ENCODE data around the gene HDGFL1.

The HDGFL1 gene

DNA sequence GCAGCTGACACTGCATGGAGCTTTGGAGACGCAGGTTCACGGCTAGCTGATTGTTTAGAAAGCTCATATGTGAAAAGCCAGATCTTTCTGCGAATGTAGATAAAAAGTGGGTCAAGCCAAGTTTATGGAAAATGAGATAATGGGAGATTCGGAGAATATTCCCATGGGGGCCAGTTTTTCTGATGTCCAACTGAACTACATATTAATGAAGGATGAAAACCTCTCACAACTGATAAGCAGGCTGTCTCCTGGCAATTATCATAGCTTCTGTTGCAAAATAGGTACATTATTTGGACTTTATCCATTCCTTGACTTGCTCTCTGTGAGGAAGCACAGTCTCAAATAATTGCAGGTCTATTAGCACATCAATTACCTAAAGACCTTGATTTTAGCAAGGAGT, 21.1 kb downstream of the HDGFL1 start:
- no peak for DNase-seq (ENCODE audit: low read depth)

- DNase-seq (ENCODE audit: low read depth): no peak
These were observed 24.5 kb downstream of the HDGFL1 start for GRCh38 chr6:22593895-22594294.

DNA sequence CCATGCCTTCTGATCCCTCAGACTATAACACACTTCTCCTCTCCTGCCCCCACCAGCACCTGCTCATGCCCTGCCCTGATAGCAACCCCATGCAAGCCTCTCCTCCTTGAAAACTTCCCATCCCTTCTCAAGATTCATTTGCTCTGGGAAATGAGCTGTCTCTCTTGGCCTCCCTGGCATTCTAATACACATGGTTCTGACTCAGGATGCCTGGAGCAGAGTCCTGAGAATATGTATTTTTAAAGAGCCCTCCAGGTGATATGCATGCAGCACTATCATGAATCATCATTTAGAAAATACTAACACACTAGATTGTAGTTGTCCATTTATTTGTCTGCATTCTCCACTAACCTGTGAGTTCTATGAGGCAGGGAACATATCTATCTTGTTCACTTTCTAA, 26.6 kb downstream of the HDGFL1 start:
- no peak for DNase-seq (ENCODE audit: low read depth)

DNA sequence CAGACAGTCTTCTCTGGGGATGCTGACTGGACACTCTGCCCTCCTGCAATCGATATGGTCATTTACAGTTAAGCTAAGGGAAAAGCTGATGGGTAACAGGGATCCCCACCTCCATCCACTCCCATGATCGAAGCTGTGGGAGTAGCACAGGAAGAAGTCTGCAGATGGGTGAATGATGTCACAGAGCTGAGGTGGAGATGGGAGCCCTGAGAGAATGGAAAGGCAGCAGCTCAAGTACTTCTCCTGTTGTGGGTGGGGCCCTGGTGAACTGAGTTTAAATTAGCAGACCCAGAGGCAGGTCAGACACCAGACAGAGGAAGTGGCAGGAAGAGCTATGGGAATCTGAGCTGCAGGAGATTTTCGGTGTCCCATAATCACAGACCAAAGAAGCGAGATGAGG, 29.0 kb downstream of the HDGFL1 start:
- no peak for DNase-seq (ENCODE audit: low read depth)

DNA sequence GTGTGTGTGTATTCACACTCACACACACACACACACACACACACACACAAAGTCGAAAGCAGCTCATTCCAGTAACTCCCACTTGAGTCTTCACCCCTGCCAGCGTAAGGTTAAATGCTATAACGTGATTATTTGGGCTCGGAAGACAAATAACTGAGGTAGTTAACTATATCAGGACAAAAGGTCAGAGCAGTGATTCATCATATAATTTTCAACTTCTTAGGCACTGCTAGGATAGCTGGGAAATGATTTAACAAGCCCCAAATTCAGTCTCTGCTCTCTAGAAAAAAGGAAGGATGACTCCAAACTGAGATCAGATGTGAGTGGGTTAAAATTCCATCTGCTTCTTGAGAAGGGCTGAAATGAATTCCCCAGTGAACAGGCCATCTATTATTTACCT, 30.7 kb downstream of the HDGFL1 start:
- DNase-seq (ENCODE audit: low read depth): no peak

DNA sequence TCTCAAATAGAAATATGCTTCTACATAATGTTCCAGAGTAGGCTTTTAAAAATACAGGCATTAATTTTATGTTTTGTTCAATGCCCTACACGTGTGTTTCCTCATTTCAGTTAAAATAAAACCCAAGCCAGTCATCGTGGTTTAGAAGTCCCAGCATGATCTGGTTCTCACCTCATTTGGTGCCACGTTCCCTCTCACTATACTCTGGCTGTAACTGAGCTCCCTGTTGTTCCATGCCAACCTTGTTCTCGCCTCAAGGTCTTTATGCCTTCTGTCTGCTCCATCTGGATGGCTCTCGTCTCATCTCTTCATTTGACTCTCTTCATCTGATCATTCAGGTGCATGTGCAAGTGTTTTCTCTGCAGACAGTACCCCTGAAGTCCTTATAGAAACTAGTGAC, 32.6 kb downstream of the HDGFL1 start:
- no peak for DNase-seq (ENCODE audit: low read depth)

- no peak for DNase-seq (ENCODE audit: low read depth)
These were observed 36.4 kb downstream of the HDGFL1 start for GRCh38 chr6:22605736-22606135.

DNA sequence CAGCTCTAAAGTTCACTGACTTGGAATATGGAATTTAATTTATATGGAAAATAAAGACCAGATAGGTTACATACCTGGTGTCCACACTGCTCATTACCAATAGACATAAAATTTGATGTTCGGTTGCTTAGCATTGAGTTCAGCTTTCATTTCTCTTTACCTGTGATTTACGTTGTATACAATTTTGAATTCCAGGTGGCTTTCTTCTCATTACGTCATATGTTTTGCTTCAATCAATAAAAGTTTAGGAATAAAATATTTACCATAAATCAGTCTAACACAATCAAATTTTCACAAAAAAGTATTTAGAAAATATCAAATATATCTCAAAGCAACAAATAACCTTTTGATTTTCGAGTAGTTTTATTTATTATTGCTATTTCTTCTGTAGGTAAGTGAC, 40.8 kb downstream of the HDGFL1 start:
- no peak for DNase-seq (ENCODE audit: low read depth)

DNA sequence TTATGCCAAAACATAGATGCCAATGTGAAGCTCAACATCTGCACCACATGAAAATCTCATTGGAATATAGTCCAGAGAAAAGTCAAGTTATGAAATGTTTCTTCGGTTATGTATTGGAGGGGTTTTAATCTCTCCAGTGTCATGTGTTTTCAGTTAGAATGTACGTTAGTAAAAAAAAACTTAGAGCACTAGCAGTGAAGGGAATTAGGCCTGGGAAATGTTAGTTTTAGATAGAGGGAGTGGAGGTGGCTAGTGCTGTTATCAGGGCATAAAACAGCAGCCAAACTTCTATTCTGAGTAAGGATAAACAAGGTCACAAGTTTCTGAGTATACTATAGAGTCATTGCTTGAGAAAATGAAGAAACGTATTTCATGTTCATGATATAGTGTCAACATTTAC, 42.9 kb downstream of the HDGFL1 start:
- no peak for DNase-seq (ENCODE audit: low read depth)

DNA sequence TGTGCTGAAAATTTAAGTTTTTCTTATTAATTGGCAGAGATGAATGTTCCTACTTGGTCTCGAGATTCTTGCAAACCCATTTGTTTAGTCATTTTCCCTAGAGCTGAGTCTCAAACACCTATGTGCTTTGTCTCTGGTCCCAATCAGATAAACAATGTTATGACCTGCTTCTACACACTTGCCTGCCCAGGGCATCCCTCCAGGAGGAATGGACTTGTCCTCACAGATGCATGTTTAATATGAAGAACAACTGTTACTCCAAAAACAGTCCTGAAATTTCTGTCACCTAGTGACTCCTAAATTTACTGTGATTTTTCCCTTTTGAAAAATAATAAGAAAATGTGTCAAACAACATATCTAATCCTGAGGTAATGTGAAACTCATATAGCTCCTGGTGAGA, 43.7 kb downstream of the HDGFL1 start:
- no peak for DNase-seq (ENCODE audit: low read depth)

DNA sequence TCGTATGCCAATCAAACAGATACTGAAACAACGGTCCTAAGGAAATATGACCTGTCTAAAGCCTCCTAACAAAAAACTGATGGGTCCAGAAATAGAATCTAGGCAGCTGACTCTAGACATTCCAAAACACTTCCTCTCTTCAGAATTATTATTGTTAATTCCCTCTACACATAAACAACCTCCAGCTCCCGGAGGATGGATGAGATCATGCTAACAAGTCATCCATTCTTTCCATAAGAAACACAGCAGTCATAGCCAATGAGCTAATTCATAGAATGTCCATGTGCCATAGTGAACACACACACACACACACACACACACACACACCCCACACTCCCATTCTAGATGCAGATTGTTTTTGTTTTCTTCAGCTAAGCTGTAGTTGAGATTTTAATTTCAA, 44.3 kb downstream of the HDGFL1 start:
- DNase-seq (ENCODE audit: low read depth): no peak

DNA sequence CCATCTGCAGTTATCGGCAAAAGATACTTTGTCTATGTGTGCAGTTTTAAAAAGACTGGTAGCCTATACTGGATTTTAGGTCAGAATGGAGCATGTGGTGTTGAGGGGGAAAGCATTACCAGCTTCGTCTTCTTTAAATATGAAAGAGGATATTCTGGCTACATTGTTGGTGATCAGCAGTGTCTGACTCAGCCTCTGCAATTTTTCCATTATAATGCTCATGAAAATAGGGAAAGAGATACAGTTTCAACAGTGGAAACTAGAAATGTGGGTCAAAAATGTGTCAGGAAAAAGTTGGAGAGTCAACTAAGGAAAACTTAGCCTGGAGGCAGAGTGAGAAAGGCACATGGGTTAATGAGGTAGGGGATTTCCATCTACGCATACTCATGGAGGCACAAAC, 45.2 kb downstream of the HDGFL1 start:
- no peak for DNase-seq (ENCODE audit: low read depth)

DNA sequence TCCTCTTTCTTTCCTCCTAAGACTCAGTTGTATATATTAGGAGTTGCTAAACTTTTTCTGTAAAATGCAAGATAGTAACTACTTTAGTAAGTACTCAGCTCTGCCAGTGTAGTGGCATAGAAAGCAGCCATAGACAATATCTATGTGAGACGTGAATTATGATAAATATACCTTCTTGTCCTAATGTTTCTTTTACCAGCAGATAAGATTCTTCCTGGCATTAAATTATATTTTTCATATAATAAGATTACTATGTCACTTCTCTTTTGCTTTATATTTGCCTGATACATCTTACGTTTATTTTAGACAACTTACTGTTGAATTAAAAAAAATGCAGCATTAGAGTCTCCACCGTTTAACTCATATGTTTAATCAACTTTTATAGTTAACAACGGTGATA, 51.7 kb downstream of the HDGFL1 start:
- DNase-seq (ENCODE audit: low read depth): no peak

All from stimulated activated CD8-positive, alpha-beta memory T cell treated with anti-CD3 and anti-CD28 coated beads, Interleukin-12 subunit alpha, Interleukin-12 subunit beta, amount 100 ng/mL, for 1 hour (primary cell).